ENCODE data around the gene LIFR. TPM values are rescaled to one million over a fixed set of nuclear protein-coding genes. Genes with fewer than 3 reads are reported as not detected.

Gene LIFR
- total and polyA plus RNA-seq, 2 of the 4 experiments (the other 2 are of a cell fraction), result 1.9 to 10.4 TPM

DNA sequence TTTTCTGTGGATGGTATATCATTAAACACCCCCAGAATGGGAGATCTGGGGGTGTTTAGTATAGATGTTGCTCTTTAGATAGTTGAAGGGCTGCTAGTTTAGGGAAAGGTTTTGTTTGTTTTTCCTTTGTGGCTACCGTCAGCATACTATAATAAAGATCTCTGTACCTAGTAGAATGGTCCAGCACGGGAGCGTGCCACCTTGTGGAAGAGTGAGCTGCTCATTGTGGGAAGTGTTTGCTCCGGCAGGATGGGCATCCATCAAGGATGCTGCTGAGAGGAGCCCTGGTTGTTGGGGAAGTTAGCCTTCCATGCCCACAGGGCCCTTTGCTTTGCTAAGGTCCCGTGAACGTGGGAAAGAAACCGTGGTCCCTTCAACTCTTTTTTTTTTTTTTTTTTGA lies 113.1 kb downstream of the LIFR start:
- no peak overlapping the region for H4K91ac ChIP-seq (ENCODE audit: insufficient read depth, low read depth, low read length)
- no peak overlapping the region for H3K18ac ChIP-seq (ENCODE audit: low read depth, low read length)
- no peak overlapping the region for H3K56ac ChIP-seq (ENCODE audit: extremely low read depth, insufficient read depth, low read length)
- ChIA-PET CTCF (interaction anchor here (0.7 to 0.9 kb wide), 3 partner anchors 10 to 365 kb away, joined by 3 read pairs; no protein-coding TSS in a partner anchor), POLR2A (ENCODE audit: unreplicated experiment) (no interaction called here)
- H2BK5ac ChIP-seq (ENCODE audit: low read depth, low read length, poor library complexity, severe bottlenecking), result no peak overlapping the region
- H3K27me3 ChIP-seq (ENCODE audit: control insufficient read depth, insufficient read depth, low read length), result peaks cover 8% of the 10 kb centered on the region
- no peak for TF ChIP-seq CEBPB (IDR thresholded peaks at IDR 0.05; ENCODE audit: low read depth, low read length)
- TF ChIP-seq RFX5 (IDR thresholded peaks at IDR 0.05; ENCODE audit: low read depth, low read length), result no peak
- no TSS peak for BruUV-seq (replicated peaks)
- H3K4me3 ChIP-seq (ENCODE audit: insufficient read depth, low read depth, low read length), result no peak overlapping the region
- no peak overlapping the region for H4K8ac ChIP-seq (ENCODE audit: low read depth in 2 of 2, low read length in 2 of 2)
- H2AK5ac ChIP-seq (ENCODE audit: low read depth, low read length), result no peak overlapping the region
- no peak overlapping the region for H3K4ac ChIP-seq (ENCODE audit: low read depth, low read length)
- H3K4me1 ChIP-seq (ENCODE audit: control insufficient read depth, insufficient read depth, low read length), result no peaks in the 10 kb centered on the region
- dilution Hi-C loops (cut with HindIII; ENCODE audit: low sequenced_read_pairs, unreplicated experiment), result no loop called here
- H3K36me3 ChIP-seq (ENCODE audit: control insufficient read depth, insufficient read depth, low read length), result no peaks in the 10 kb centered on the region
- no peak overlapping the region for H4K5ac ChIP-seq (ENCODE audit: low read depth, low read length)
- H4K20me1 ChIP-seq (ENCODE audit: insufficient read depth, low read length), result no peaks in the 10 kb centered on the region
- H2BK120ac ChIP-seq (ENCODE audit: low read depth, low read length), result no peak overlapping the region
- H3K9me3 ChIP-seq (ENCODE audit: control insufficient read depth, insufficient read depth, low read length), result no peaks in the 10 kb centered on the region
- H3K9me1 ChIP-seq (ENCODE audit: insufficient read depth, low read length), result no peaks in the 10 kb centered on the region
- no peak overlapping the region for H3K14ac ChIP-seq (replicated peaks; ENCODE audit: low read depth, low read length)
- no peak overlapping the region for H3K4me2 ChIP-seq (ENCODE audit: low read depth, low read length)
- H3K79me1 ChIP-seq (ENCODE audit: low read depth in 1 of 2, low read length in 2 of 2), result no peaks in the 10 kb centered on the region
- H3K23ac ChIP-seq (ENCODE audit: low read depth, low read length), result no peak overlapping the region
- intact Hi-C loops (cut with micrococcal nuclease), result loop anchor here (5.0 kb wide), 1 partner anchor 479 kb away; no protein-coding TSS in a partner anchor
- no peak overlapping the region for H3K9ac ChIP-seq (ENCODE audit: low read depth, low read length)
- ATAC-seq (ENCODE audit: low read depth), result no peak
- in situ Hi-C loops (cut with MboI; ENCODE audit: low sequenced_read_pairs), result no loop called here
- H3K27ac ChIP-seq (ENCODE audit: insufficient read depth, low read length), result no peak overlapping the region
- no peak for DNase-seq
- 80% methylated on average over 1 of the region's 7 CpGs; no CpG with 5 or more reads in 1 of the 2 experiments for WGBS, 2 experiments (ENCODE audit: extremely low coverage in 2 of 2, insufficient read length in 1 of 2)
- no peak overlapping the region for H2AK9ac ChIP-seq (replicated peaks; ENCODE audit: low read depth, low read length, poor library complexity)
- H2AFZ ChIP-seq (replicated peaks; ENCODE audit: low read length, poor library complexity), result no peak overlapping the region
- H2BK20ac ChIP-seq (ENCODE audit: low read depth, low read length), result no peak overlapping the region
- H2BK15ac ChIP-seq (ENCODE audit: low read depth, low read length), result no peak overlapping the region
